Endothelial cell of umbilical vein (primary cell): ENCODE measurements around the gene GRAMD1B. TPM values are rescaled to one million over a fixed set of nuclear protein-coding genes. Genes with fewer than 3 reads are reported as not detected.

Experiments used
- BruUV-seq: library from RNA; stranded (reverse); fragments of 400-500 nt; replicated peaks from 2 replicates; lab custom pipeline; 2021; lab: Mats Ljungman, UMichigan
- CTCF ChIA-PET: fragments of 300-600, 350-600 bp; sonication (Branson Sonifier 250); formaldehyde crosslinking; loops from one replicate; lab custom pipeline; 2021; ENCODE audit warnings: antibody characterized with exemption, inconsistent platforms; lab: Charles Lee
- POLR2A ChIA-PET: fragments of 300-600, 350-600 bp; sonication (Branson Sonifier 250); formaldehyde crosslinking; loops from one replicate; lab custom pipeline; 2021; ENCODE audit warnings: antibody characterized with exemption, inconsistent platforms; lab: Charles Lee
- DNase-seq: peaks from one replicate; pipeline ENCODE4 v3.0.0-alpha.2; 2011; ENCODE audit warnings: low read depth, low spot score
- FAIRE-seq: peaks from 2 replicates; lab custom pipeline; 2011; peaks lifted over from hg19 to GRCh38; lab: Jason Lieb, UNC
- H2AFZ ChIP-seq: 2 replicates; pipeline ENCODE4 v1.6.0; 2012; ENCODE audit warnings: low read depth, low read length, control low read depth, inconsistent platforms
- H3K27ac ChIP-seq: 2 replicates; pipeline ENCODE4 v1.5.1; 2011; ENCODE audit warnings: low read depth, mild to moderate bottlenecking, control low read depth, low read length, moderate library complexity; ENCODE audit not compliant: insufficient read depth
- H3K27me3 ChIP-seq, 2 experiments: 2 replicates each; pipeline versions ENCODE4 v1.6.0 to v1.6.1; 2011; ENCODE audit warnings: low read length in 2 of 2, mixed read lengths in 1 of 2; ENCODE audit not compliant: control insufficient read depth in 2 of 2, insufficient read depth in 2 of 2
- H3K36me3 ChIP-seq, 2 experiments: 2 replicates in 1 of 2; 3 replicates in 1 of 2; pipeline ENCODE4 v1.5.1; 2011; ENCODE audit warnings: low read length in 2 of 2, mild to moderate bottlenecking in 1 of 2, moderate library complexity in 1 of 2; ENCODE audit not compliant: control insufficient read depth in 2 of 2, insufficient read depth in 2 of 2; ENCODE audit errors: extremely low read depth in 1 of 2
- H3K4me1 ChIP-seq: 3 replicates; pipeline ENCODE4 v1.5.1; 2011; ENCODE audit warnings: mild to moderate bottlenecking, low read length; ENCODE audit not compliant: control insufficient read depth, insufficient read depth; ENCODE audit errors: extremely low read depth
- H3K4me2 ChIP-seq: 2 replicates; pipeline ENCODE4 v1.6.1; 2011; ENCODE audit warnings: low read length, control low read depth, mixed read lengths; ENCODE audit not compliant: insufficient read depth
- H3K4me3 ChIP-seq, 3 experiments: fragments of 200-600 bp in 1 of 3; sonication (generic), shearing (Covaris generic) in 1 of 3; replicated peaks in 1 of 3; 2 replicates each; pipeline ENCODE4 v1.5.1; 2011 to 2016; ENCODE audit warnings: control low read depth in 3 of 3, low read length in 3 of 3, mild to moderate bottlenecking in 2 of 3, inconsistent platforms in 1 of 3, low read depth in 1 of 3, moderate library complexity in 1 of 3; ENCODE audit not compliant: insufficient read depth in 1 of 3
- H3K79me2 ChIP-seq: 2 replicates; pipeline ENCODE4 v1.6.0; 2012; ENCODE audit warnings: low read length, inconsistent platforms; ENCODE audit not compliant: control insufficient read depth, insufficient read depth
- H3K9ac ChIP-seq: replicated peaks from 2 replicates; pipeline ENCODE3; 2011; ENCODE audit warnings: low read length, control low read depth; ENCODE audit not compliant: insufficient read depth; ENCODE audit errors: extremely low read depth
- H3K9me1 ChIP-seq: replicated peaks from 3 replicates; pipeline ENCODE4 v1.6.0; 2011; ENCODE audit warnings: mild to moderate bottlenecking, low read length; ENCODE audit not compliant: control insufficient read depth, insufficient read depth; ENCODE audit errors: extremely low read depth
- H3K9me3 ChIP-seq: replicated peaks from 2 replicates; pipeline ENCODE4 v1.5.1; 2012; ENCODE audit warnings: low read length, inconsistent platforms; ENCODE audit not compliant: control insufficient read depth, insufficient read depth
- H4K20me1 ChIP-seq: replicated peaks from 2 replicates; pipeline ENCODE3; 2011; ENCODE audit warnings: mild to moderate bottlenecking, low read length; ENCODE audit not compliant: control insufficient read depth, insufficient read depth; ENCODE audit errors: extremely low read depth
- CTCF ChIP-seq, 2 donors: IDR thresholded peaks; 1 replicate in 1 of 2; 2 replicates in 1 of 2; pipeline ENCODE4 v1.5.1; 2011; ENCODE audit warnings: low read length in 2 of 2, mild to moderate bottlenecking in 2 of 2, moderate library complexity in 2 of 2, control low read depth in 1 of 2, inconsistent platforms in 1 of 2, low read depth in 1 of 2; ENCODE audit not compliant: insufficient read depth in 1 of 2; ENCODE audit errors: extremely low read depth in 1 of 2
- EZH2 ChIP-seq: IDR thresholded peaks from 2 replicates; pipeline ENCODE4 v1.6.1; 2012; ENCODE audit warnings: borderline replicate concordance, low read depth, mild to moderate bottlenecking, moderate library complexity, low read length, inconsistent platforms; ENCODE audit not compliant: severe bottlenecking
- FOS ChIP-seq: IDR thresholded peaks from 2 replicates; pipeline ENCODE4 v1.6.1; 2011; ENCODE audit warnings: mild to moderate bottlenecking, low read length, moderate library complexity, borderline replicate concordance; ENCODE audit not compliant: insufficient read depth
- GATA2 ChIP-seq: IDR thresholded peaks from 2 replicates; pipeline ENCODE4 v1.7.0; 2011; ENCODE audit warnings: low read depth, mild to moderate bottlenecking, moderate library complexity, mixed read lengths, low read length; ENCODE audit not compliant: insufficient read length, insufficient read depth
- JUN ChIP-seq: IDR thresholded peaks from 2 replicates; pipeline ENCODE4 v1.6.1; 2011; ENCODE audit warnings: borderline replicate concordance, low read depth; ENCODE audit not compliant: insufficient read length, insufficient read depth
- MAX ChIP-seq: IDR thresholded peaks from 2 replicates; pipeline ENCODE4 v1.6.1; 2011; ENCODE audit not compliant: insufficient read depth, insufficient read length
- MYC ChIP-seq: IDR thresholded peaks from one replicate; pipeline ENCODE4 v1.6.1; 2011; ENCODE audit warnings: mild to moderate bottlenecking, low read depth, low read length
- POLR2A ChIP-seq: IDR thresholded peaks from 2 replicates; pipeline ENCODE4 v1.6.1; 2012; ENCODE audit warnings: low read depth, mild to moderate bottlenecking, control low read depth, low read length
- POLR2AphosphoS5 ChIP-seq: IDR thresholded peaks from 2 replicates; pipeline ENCODE4 v1.6.1; 2012; ENCODE audit warnings: low read depth, mild to moderate bottlenecking, control low read depth, low read length, moderate library complexity; ENCODE audit not compliant: insufficient read depth
- dilution Hi-C: fragments of 300-500 bp; cut with MboI; formaldehyde crosslinking; loops from one replicate; pipeline ENCODE4 v1.15.0; 2019; ENCODE audit warnings: low sequenced_read_pairs; ENCODE audit not compliant: extremely low pct_ligation_motif_present
- intact Hi-C: fragments of 100-400 bp; cut with micrococcal nuclease; formaldehyde crosslinking; loops from one replicate; pipeline ENCODE4 v1.10.0; 2022
- polyA plus RNA-seq, 4 experiments: library from polyadenylated mRNA; depleted of rRNA in 3 of 4; stranded (reverse) in 3 of 4; unstranded in 1 of 4; fragments of >200 nt; gene quantifications; 2 replicates each; pipeline versions ENCODE4 v1.2.1 to v1.2.3, GENCODE V29; 2011 to 2012; ENCODE audit warnings: missing spikeins in 1 of 4
- total RNA-seq: library from RNA; stranded (reverse); gene quantifications from 2 replicates; pipeline ENCODE4 v1.2.3, GENCODE V29; 2021

The GRAMD1B gene
- total and polyA plus RNA-seq, 2 donors (not counting 3 experiments of a cell fraction or from before 2014, with no cell fraction given) = 5.1 to 11.1 TPM

GRCh38 chr11:123585206-123585605 is 155.1 kb downstream of the GRAMD1B start:
- DNase-seq = peak; percentile 7
- Histone ChIP-seq H3K4me2 (no peak overlapping the region), H3K4me3 (no peak overlapping the region), H3K9me1 (no peaks in the 10 kb centered on the region), H2AFZ (no peak overlapping the region), H3K79me2 (no peaks in the 10 kb centered on the region), H3K4me1 (peaks cover 15% of the 10 kb centered on the region), H3K36me3 (no peaks in the 10 kb centered on the region), H3K9me3 (no peaks in the 10 kb centered on the region), H3K9ac (no peak overlapping the region), H4K20me1 (no peaks in the 10 kb centered on the region), H3K27me3 (no peaks in the 10 kb centered on the region), H3K27ac (no peak overlapping the region)
- BruUV-seq = no TSS peak
- intact Hi-C loops (no loop called here), dilution Hi-C loops (no loop called here)
- no peak for FAIRE-seq
- no peak for TF ChIP-seq FOS
- TF ChIP-seq CTCF (IDR thresholded peaks at IDR 0.05; ENCODE audit: extremely low read depth in 1 of 2, insufficient read depth in 1 of 2, low read depth in 1 of 2, low read length in 2 of 2) = no peak
- TF ChIP-seq GATA2 = no peak
- TF ChIP-seq MAX = no peak
- TF ChIP-seq EZH2 = no peak
- no peak for TF ChIP-seq POLR2AphosphoS5
- no peak for TF ChIP-seq MYC
- TF ChIP-seq JUN = no peak
- no peak for TF ChIP-seq POLR2A
- ChIA-PET CTCF (interaction anchor here (0.8 to 2.2 kb wide), 9 partner anchors 9 to 135 kb away, joined by 3 to 14 read pairs (median 3); no protein-coding TSS in a partner anchor), POLR2A (no interaction called here)
